Skin of body (tissue), 2 donors: ENCODE data around the gene GPR119. TPM values are rescaled to one million over a fixed set of nuclear protein-coding genes. Genes with fewer than 3 reads are reported as not detected.
"Not testable (repeated sequence)": the region's sequence is repeated elsewhere in the genome, so short reads cannot be mapped to it uniquely, and the experiment has no call there.

Source experiments
- DNase-seq: peaks from one replicate; lab custom pipeline; 2025; lab: John Stamatoyannopoulos, UW
- total RNA-seq: library from RNA; depleted of rRNA; stranded (reverse); fragments of >200 nt; gene quantifications from one replicate; pipeline ENCODE4 v1.2.3, GENCODE V29; 2014

GPR119 gene
- total RNA-seq: not detected

- no peak for DNase-seq
Observed at GRCh38 chrX:130385520-130385919, at the start of gene GPR119. Gene GPR119 (minus strand): TSS chrX:130385674. CDS start chrX:130385447, 227 bp downstream.

- DNase-seq: not testable (repeated sequence)
Observed at GRCh38 chrX:130429236-130429635, 43.8 kb upstream of the GPR119 start.

GRCh38 chrX:130426531-130426930, 41.1 kb upstream of the GPR119 start:
- no peak for DNase-seq

DNA sequence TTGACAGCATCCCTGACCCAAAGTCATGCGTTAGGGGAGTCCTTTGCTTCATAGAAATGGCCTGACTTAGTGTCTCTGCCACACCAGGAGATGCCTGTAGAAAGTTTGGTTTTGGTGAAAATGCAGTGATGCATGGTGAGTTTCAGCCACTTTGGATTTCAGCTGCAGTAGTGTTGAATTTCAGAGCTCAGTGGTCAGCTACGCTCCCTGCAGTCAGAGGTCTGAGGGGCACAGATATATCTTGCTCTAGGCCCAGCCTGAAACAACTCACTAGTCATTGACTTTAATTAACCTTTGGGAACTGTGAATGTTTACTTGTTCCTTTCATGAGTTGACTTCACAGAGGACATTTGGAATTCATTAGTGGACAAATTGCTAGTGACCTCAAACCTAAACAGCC, 33.8 kb upstream of the GPR119 start:
- DNase-seq: no peak

GRCh38 chrX:130418740-130419139, 33.3 kb upstream of the GPR119 start:
- no peak for DNase-seq

GRCh38 chrX:130418066-130418465, 32.6 kb upstream of the GPR119 start:
- DNase-seq: no peak

DNA sequence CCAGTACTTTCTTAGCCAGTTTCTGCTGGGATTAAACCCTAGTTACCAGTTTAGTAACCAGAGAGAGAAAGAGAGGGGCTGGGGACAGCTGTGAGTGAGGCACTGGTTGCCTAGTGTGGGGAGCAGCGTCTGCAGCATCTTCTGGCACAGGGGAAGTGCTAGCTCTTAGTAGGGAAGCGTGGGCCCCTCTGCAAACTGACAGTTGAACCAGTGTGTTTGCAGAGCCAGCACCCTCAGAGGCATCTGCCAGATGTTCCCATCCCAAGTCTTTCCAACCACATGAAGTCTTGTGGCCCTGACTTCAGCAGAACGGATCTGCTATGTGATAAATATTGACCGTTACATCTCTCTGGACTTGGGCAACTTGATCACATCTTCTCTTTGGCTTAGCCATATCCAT, 31.3 kb upstream of the GPR119 start:
- DNase-seq: no peak

- no peak for DNase-seq
Observed at GRCh38 chrX:130415201-130415600, 29.7 kb upstream of the GPR119 start.

DNA sequence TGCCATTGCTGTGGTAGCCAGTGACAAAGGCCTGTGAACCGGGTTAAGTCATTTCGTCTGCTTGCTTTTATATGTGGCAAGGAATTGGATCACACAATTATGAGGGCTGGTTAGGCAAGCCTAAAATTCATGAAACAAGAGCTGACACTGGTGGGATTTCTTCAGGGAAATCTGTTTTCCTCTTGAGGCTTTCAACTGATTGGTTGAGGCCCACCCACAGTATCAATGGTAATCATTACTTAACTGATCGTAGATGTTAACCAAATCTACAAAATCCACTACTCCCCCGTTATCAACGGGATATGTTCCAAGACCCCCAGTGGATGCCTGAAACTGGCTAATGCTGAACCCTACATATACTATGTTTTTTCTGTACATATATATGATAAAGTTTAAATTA, 29.3 kb upstream of the GPR119 start:
- DNase-seq: no peak

DNA sequence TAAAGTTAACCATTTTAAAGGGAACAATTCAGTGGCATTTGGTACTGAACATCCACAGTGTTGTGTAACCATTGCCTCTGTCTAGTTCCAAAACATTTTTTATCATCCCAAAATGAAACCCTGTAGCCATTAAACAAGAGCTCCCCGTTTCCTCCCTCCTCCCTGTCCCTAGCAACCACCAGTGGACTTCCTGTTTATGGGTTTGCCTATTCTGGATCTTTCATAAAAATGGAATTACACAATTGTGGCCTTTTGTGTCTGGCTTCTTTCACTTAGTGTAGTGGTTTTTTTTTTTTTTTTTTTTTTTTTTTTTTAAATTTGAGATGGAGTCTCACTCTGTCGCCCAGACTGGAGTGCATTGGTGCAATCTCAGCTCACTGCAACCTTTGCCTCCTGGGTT, 27.9 kb upstream of the GPR119 start:
- DNase-seq: no peak

- no peak for DNase-seq
Observed at GRCh38 chrX:130402208-130402684, 16.8 kb upstream of the GPR119 start.

- peak; percentile 50 for DNase-seq
Observed at GRCh38 chrX:130401415-130402207, 16.1 kb upstream of the GPR119 start, which contains the start of gene RBMX2. Gene RBMX2 (plus strand): TSS chrX:130401987. CDS start chrX:130402033, 46 bp downstream.

GRCh38 chrX:130395341-130395740, 9.9 kb upstream of the GPR119 start:
- DNase-seq: no peak

DNA sequence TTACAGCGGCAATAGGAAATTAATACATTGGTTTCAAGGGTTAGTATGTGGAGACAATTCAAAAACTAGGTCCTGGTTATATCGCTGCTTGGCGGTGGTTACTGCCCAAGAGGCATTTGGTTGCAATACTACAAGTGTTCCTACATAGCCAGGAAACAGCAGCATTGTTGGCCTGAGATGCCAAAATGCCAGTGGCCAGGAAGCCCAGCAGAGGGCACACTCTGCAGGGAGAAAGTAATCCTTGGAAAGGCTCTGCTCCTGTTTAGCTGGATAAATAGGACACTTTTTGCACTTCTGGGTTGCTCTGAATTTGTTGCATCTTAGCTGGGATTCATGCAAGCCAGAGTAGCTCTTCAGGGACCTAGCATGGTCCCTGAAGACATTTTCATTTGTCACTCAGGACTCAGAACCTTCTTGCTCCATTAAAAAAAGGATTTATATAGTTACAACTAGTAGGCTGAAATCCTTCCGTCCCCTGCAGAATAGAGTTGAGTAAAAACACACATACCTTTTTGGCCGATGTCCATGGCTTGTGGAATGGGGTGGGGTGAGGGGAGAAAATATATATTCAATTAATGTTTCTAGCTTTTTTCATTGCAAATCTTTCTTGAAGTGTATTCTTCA, 8.1 kb upstream of the GPR119 start:
- peak; percentile 2 for DNase-seq

DNA sequence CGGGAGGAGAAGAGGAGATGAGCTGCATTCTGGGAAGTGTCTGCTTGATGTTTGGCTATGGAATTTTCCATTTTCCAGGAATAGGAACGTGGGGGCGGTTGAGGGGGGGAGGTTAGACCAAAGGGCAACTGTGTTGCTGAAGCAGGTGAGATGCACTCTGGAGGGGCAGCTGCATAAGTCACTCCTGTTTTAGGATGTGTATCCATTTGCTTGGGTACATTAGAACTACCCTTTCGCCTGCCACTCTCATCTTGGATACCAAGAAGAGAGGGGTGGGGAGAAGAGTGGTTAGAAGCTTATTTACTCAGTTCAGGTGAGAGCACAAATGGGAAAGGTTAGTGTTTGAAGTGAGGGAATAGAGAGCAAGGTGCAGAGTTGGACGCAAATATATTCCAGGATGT, 934 bp upstream of the GPR119 start:
- no peak for DNase-seq

DNA sequence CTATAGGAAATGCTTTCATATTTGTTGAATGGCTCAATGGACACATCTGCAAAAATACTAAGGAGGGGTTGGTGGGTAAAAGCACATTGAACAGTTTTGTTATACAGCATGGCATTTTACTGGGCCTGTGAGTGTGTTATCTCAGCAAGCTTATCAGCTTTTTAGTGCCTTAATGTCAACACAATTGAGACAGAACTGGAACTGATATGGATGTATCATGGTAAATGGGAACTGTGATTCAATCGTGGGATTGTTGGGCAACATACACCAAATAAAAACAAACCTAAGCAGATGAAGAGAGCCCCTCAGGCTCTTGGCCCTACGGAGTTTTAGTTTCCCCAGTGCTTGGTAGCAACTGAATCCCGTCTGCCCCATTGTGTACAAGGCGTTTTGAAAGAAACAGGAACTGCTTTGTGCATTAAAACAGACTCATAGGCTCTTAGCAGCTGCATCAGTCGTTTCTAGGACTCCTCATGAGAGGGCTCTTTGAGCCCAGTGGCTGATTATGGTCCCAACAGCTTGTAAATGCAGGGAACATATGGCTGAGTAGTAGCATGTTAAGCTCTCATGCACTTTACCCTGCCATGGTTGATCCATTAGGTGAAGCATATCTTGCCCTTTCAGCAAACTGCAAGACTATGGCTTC, 7.3 kb downstream of the GPR119 start:
- DNase-seq: no peak

DNA sequence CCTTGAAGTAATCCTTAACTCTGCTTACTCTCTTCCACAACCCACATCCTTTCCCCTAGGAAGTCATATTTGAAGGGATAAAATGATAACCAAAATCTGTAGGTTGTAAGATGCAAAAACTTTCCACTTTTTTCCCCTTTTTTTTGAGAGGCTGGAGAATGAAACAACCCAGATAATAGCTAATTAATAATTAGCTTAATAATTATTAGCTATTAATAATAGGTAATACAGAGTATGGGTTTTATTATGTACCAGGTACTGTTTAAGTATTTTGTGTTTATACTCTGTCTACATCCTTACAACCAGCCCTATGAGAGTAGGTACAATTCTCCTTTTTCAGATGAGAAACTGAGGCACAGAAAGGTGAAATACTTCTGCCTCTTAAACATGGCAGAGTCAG, 9.4 kb downstream of the GPR119 start:
- DNase-seq: no peak

DNA sequence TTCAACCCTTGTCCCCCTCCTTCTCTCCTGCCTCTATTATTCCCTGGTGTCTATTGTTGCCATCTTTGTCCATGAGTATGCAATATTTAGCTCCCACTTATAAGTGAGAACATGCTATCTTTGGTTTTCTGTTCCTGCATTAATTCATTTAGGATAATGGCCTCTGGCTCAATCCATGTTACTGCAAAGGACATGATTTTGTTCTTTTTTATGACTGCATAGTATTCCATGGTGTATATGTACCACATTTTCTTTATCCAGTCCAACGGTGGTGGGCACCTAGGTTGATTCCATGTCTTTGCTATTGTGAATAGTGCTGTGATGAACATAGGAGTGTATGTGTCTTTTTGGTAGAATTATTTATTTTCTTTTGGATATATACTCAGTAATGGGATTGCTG, 33.4 kb downstream of the GPR119 start:
- DNase-seq: not testable (repeated sequence)

- DNase-seq: no peak
Observed at GRCh38 chrX:130351567-130351966, 33.9 kb downstream of the GPR119 start.

- DNase-seq: no peak
Observed at GRCh38 chrX:130347321-130347720, 38.2 kb downstream of the GPR119 start.

GRCh38 chrX:130343411-130343810, 42.1 kb downstream of the GPR119 start:
- DNase-seq: no peak

DNA sequence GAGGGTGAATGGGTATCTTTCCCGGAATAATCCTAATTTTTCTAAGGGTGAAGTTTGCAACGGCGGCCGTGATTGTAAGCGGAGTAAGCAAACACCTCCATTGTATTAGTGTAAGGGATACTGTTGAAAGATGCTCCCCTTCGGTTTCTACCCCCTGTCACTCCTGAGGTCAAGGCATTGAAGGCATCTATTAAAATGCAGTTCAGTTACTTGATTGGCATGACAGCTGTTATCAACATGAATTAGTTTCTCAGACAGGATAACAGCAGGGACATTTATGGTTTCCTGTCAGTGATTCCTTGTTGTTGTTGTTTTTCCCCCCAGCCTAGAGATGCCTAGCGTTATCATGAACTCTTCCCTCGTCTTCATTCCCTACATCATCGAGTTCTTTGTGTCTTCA, 45.2 kb downstream of the GPR119 start:
- DNase-seq: no peak
